Non-pigmented ciliary epithelial cell (primary cell): ENCODE results near the gene NLK.
"Not testable (repeated sequence)": the region's sequence is repeated elsewhere in the genome, so short reads cannot be mapped to it uniquely, and the experiment has no call there.

ENCODE experiments used
- DNase-seq: peaks from one replicate; pipeline ENCODE4 v3.0.0-alpha.2; 2010; ENCODE audit warnings: low read depth

Gene NLK

GRCh38 chr17:28072936-28073533, 30.6 kb downstream of the NLK start:
- DNase-seq, result no peak

- no peak for DNase-seq
Measured at GRCh38 chr17:28074010-28074409, 31.5 kb downstream of the NLK start.

GRCh38 chr17:28076144-28076543, 33.7 kb downstream of the NLK start:
- no peak for DNase-seq

GRCh38 chr17:28077140-28077539, 34.7 kb downstream of the NLK start:
- not testable (repeated sequence) for DNase-seq

GRCh38 chr17:28078341-28079229, 36.1 kb downstream of the NLK start:
- DNase-seq, result no peak

GRCh38 chr17:28081467-28081866, 39.0 kb downstream of the NLK start:
- no peak for DNase-seq

GRCh38 chr17:28085766-28086165, 43.3 kb downstream of the NLK start:
- DNase-seq, result no peak

- DNase-seq, result no peak
Measured at GRCh38 chr17:28086519-28086918, 44.0 kb downstream of the NLK start.

GRCh38 chr17:28087743-28088142, 45.3 kb downstream of the NLK start:
- DNase-seq, result no peak

- no peak for DNase-seq
Measured at GRCh38 chr17:28090551-28090950, 48.1 kb downstream of the NLK start.

- no peak for DNase-seq
Measured at GRCh38 chr17:28092088-28092487, 49.6 kb downstream of the NLK start.

- no peak for DNase-seq
Measured at GRCh38 chr17:28093999-28094716, 51.7 kb downstream of the NLK start.

GRCh38 chr17:28096756-28097155, 54.3 kb downstream of the NLK start:
- DNase-seq, result no peak

GRCh38 chr17:28097254-28097653, 54.8 kb downstream of the NLK start:
- no peak for DNase-seq

GRCh38 chr17:28097901-28098300, 55.4 kb downstream of the NLK start:
- DNase-seq, result no peak

GRCh38 chr17:28098591-28098990, 56.1 kb downstream of the NLK start:
- not testable (repeated sequence) for DNase-seq

- no peak for DNase-seq
Measured at GRCh38 chr17:28100251-28100650, 57.8 kb downstream of the NLK start.

GRCh38 chr17:28100936-28101335, 58.5 kb downstream of the NLK start:
- DNase-seq, result no peak

- no peak for DNase-seq
Measured at GRCh38 chr17:28101919-28102318, 59.4 kb downstream of the NLK start.

GRCh38 chr17:28105501-28105900, 63.0 kb downstream of the NLK start:
- no peak for DNase-seq

- DNase-seq, result no peak
Measured at GRCh38 chr17:28110184-28110583, 67.7 kb downstream of the NLK start.

GRCh38 chr17:28112181-28112580, 69.7 kb downstream of the NLK start:
- no peak for DNase-seq

- no peak for DNase-seq
Measured at GRCh38 chr17:28112606-28113005, 70.1 kb downstream of the NLK start.
